ENCODE measurements around the gene BFAR.

The BFAR gene

GRCh38 chr16:14632693-14633569, at the start of gene BFAR:
Gene BFAR, plus strand, starts transcription at chr16:14632951. Its CDS starts 11,396 bp downstream, at chr16:14644347.
- ATAC-seq (replicated peaks) (peak; percentile 86), DNase-seq (peak; percentile 99)
- Mint-ChIP-seq H3K27me3 (no peaks in the 10 kb centered on the region), H3K27ac (peak within 1 kb of the TSS; percentile 99), H3K9me3 (peaks cover 2 to 4% of the 10 kb centered on the region in 2 donors), H3K4me3 (peak within 1 kb of the TSS; percentile 89 to 100), H3K36me3 (peaks cover 13 to 25% of the 10 kb centered on the region in 2 donors), H3K4me1 (peaks cover 27 to 59% of the 10 kb centered on the region in 2 donors)

GRCh38 chr16:14585287-14585686, 47.5 kb upstream of the BFAR start:
- DNase-seq (no peak), ATAC-seq (replicated peaks) (no peak)
- no peak overlapping the region for H3K27ac Mint-ChIP-seq
- peaks cover 43 to 58% of the 10 kb centered on the region in 2 donors for H3K36me3 Mint-ChIP-seq
- H3K4me1 Mint-ChIP-seq, result peaks cover 5% of the 10 kb centered on the region in 2 donors
- H3K27me3 Mint-ChIP-seq, result no peaks in the 10 kb centered on the region
- H3K9me3 Mint-ChIP-seq, result no peaks in the 10 kb centered on the region
- H3K4me3 Mint-ChIP-seq, result no peak overlapping the region

- no peak for ATAC-seq (replicated peaks)
- no peak overlapping the region for H3K27ac Mint-ChIP-seq
- no peaks in the 10 kb centered on the region for H3K27me3 Mint-ChIP-seq
- no peak for DNase-seq
- peaks cover 5% of the 10 kb centered on the region in 2 donors for H3K4me1 Mint-ChIP-seq
- no peak overlapping the region for H3K4me3 Mint-ChIP-seq
- H3K9me3 Mint-ChIP-seq, result no peaks in the 10 kb centered on the region
- peaks cover 42 to 54% of the 10 kb centered on the region in 2 donors for H3K36me3 Mint-ChIP-seq
These were observed 46.0 kb upstream of the BFAR start for GRCh38 chr16:14586637-14587305.

- Mint-ChIP-seq H3K4me3 (no peak overlapping the region), H3K36me3 (peaks cover 47 to 61% of the 10 kb centered on the region in 2 donors), H3K9me3 (peaks cover 0 to 2% of the 10 kb centered on the region in 2 donors), H3K4me1 (peaks cover 8 to 15% of the 10 kb centered on the region in 2 donors), H3K27me3 (no peaks in the 10 kb centered on the region), H3K27ac (no peak overlapping the region)
- DNase-seq (no peak), ATAC-seq (replicated peaks) (no peak)
These were observed 32.6 kb upstream of the BFAR start for GRCh38 chr16:14600164-14600563.

- DNase-seq (no peak), ATAC-seq (replicated peaks) (no peak)
- peak overlapping the region; percentile 0 for H3K27ac Mint-ChIP-seq
- peaks cover 49 to 69% of the 10 kb centered on the region in 2 donors for H3K36me3 Mint-ChIP-seq
- H3K27me3 Mint-ChIP-seq, result no peaks in the 10 kb centered on the region
- peaks cover 19 to 22% of the 10 kb centered on the region in 2 donors for H3K4me1 Mint-ChIP-seq
- peaks cover 0 to 2% of the 10 kb centered on the region in 2 donors for H3K9me3 Mint-ChIP-seq
- no peak overlapping the region for H3K4me3 Mint-ChIP-seq
These were observed 30.2 kb upstream of the BFAR start for GRCh38 chr16:14602443-14602963.

GRCh38 chr16:14606102-14606501, 26.6 kb upstream of the BFAR start:
- H3K27me3 Mint-ChIP-seq, result no peaks in the 10 kb centered on the region
- H3K4me3 Mint-ChIP-seq, result peak overlapping the region in 1 of 2 donors; percentile 25
- DNase-seq (no peak), ATAC-seq (replicated peaks) (peak in 1 of 2 donors; percentile 12)
- H3K4me1 Mint-ChIP-seq, result peaks cover 19 to 22% of the 10 kb centered on the region in 2 donors
- H3K36me3 Mint-ChIP-seq, result peaks cover 36 to 52% of the 10 kb centered on the region in 2 donors
- peaks cover 0 to 2% of the 10 kb centered on the region in 2 donors for H3K9me3 Mint-ChIP-seq
- peak overlapping the region; percentile 43 for H3K27ac Mint-ChIP-seq

GRCh38 chr16:14608111-14608566, 24.6 kb upstream of the BFAR start:
- Mint-ChIP-seq H3K9me3 (no peaks in the 10 kb centered on the region), H3K27ac (no peak overlapping the region), H3K4me1 (peaks cover 11 to 16% of the 10 kb centered on the region in 2 donors), H3K36me3 (peaks cover 30 to 46% of the 10 kb centered on the region in 2 donors), H3K27me3 (no peaks in the 10 kb centered on the region), H3K4me3 (no peak overlapping the region)
- ATAC-seq (replicated peaks) (peak in 1 of 2 donors; percentile 72), DNase-seq (no peak)

GRCh38 chr16:14608604-14609003, 24.1 kb upstream of the BFAR start:
- no peak overlapping the region for H3K4me3 Mint-ChIP-seq
- peaks cover 29 to 44% of the 10 kb centered on the region in 2 donors for H3K36me3 Mint-ChIP-seq

GRCh38 chr16:14609716-14610115, 23.0 kb upstream of the BFAR start:
- Mint-ChIP-seq H3K27ac (no peak overlapping the region), H3K36me3 (peaks cover 34 to 49% of the 10 kb centered on the region in 2 donors)
- no peak for DNase-seq

More at GRCh38 chr16:14608604-14609003, 24.1 kb upstream of the BFAR start:
- Mint-ChIP-seq H3K4me1 (peaks cover 7 to 11% of the 10 kb centered on the region in 2 donors), H3K9me3 (no peaks in the 10 kb centered on the region), H3K27ac (no peak overlapping the region), H3K27me3 (no peaks in the 10 kb centered on the region)
- no peak for DNase-seq
- no peak for ATAC-seq (replicated peaks)

GRCh38 chr16:14611660-14612059, 21.1 kb upstream of the BFAR start:
- no peak overlapping the region for H3K4me3 Mint-ChIP-seq
- ATAC-seq (replicated peaks), result no peak

More at GRCh38 chr16:14609716-14610115, 23.0 kb upstream of the BFAR start:
- Mint-ChIP-seq H3K4me1 (peaks cover 11 to 12% of the 10 kb centered on the region in 2 donors), H3K27me3 (no peaks in the 10 kb centered on the region), H3K9me3 (no peaks in the 10 kb centered on the region), H3K4me3 (no peak overlapping the region)
- no peak for ATAC-seq (replicated peaks)

GRCh38 chr16:14613991-14614390, 18.8 kb upstream of the BFAR start:
- H3K4me1 Mint-ChIP-seq, result peaks cover 0 to 5% of the 10 kb centered on the region in 2 donors
- no peak for ATAC-seq (replicated peaks)
- no peak overlapping the region for H3K4me3 Mint-ChIP-seq
- H3K36me3 Mint-ChIP-seq, result peaks cover 39 to 44% of the 10 kb centered on the region in 2 donors
- no peak for DNase-seq
- no peaks in the 10 kb centered on the region for H3K27me3 Mint-ChIP-seq
- H3K27ac Mint-ChIP-seq, result no peak overlapping the region
- H3K9me3 Mint-ChIP-seq, result no peaks in the 10 kb centered on the region

More at GRCh38 chr16:14611660-14612059, 21.1 kb upstream of the BFAR start:
- DNase-seq, result no peak
- Mint-ChIP-seq H3K4me1 (peaks cover 5% of the 10 kb centered on the region in 2 donors), H3K9me3 (no peaks in the 10 kb centered on the region), H3K27me3 (no peaks in the 10 kb centered on the region), H3K36me3 (peaks cover 40 to 52% of the 10 kb centered on the region in 2 donors), H3K27ac (no peak overlapping the region)

GRCh38 chr16:14616280-14616679, 16.5 kb upstream of the BFAR start:
- Mint-ChIP-seq H3K36me3 (peaks cover 35 to 40% of the 10 kb centered on the region in 2 donors), H3K27ac (no peak overlapping the region), H3K9me3 (no peaks in the 10 kb centered on the region), H3K27me3 (no peaks in the 10 kb centered on the region), H3K4me1 (peaks cover 0 to 8% of the 10 kb centered on the region in 2 donors), H3K4me3 (no peak overlapping the region)
- DNase-seq (no peak), ATAC-seq (replicated peaks) (no peak)

GRCh38 chr16:14618566-14618965, 14.2 kb upstream of the BFAR start:
- no peaks in the 10 kb centered on the region for H3K27me3 Mint-ChIP-seq
- ATAC-seq (replicated peaks) (no peak), DNase-seq (no peak)
- H3K9me3 Mint-ChIP-seq, result no peaks in the 10 kb centered on the region
- peak overlapping the region; percentile 14 for H3K27ac Mint-ChIP-seq
- peaks cover 0 to 8% of the 10 kb centered on the region in 2 donors for H3K4me1 Mint-ChIP-seq
- no peak overlapping the region for H3K4me3 Mint-ChIP-seq
- peaks cover 29 to 38% of the 10 kb centered on the region in 2 donors for H3K36me3 Mint-ChIP-seq

GRCh38 chr16:14627078-14627477, 5.7 kb upstream of the BFAR start:
- Mint-ChIP-seq H3K4me3 (no peak overlapping the region), H3K36me3 (peaks cover 28 to 42% of the 10 kb centered on the region in 2 donors), H3K9me3 (peaks cover 2 to 4% of the 10 kb centered on the region in 2 donors), H3K27me3 (no peaks in the 10 kb centered on the region), H3K27ac (no peak overlapping the region), H3K4me1 (peaks cover 18 to 31% of the 10 kb centered on the region in 2 donors)
- ATAC-seq (replicated peaks) (no peak), DNase-seq (no peak)
